Measurements from ENCODE around the gene TPSD1. TPM values are rescaled to one million over a fixed set of nuclear protein-coding genes. Genes with fewer than 3 reads are reported as not detected.

The TPSD1 gene
- total RNA-seq, 1 donor from 2014 or later: 0.51 TPM

GRCh38 chr16:1299012-1299867 is 43.4 kb downstream of the TPSD1 start:
- DNase-seq: no peak

- no peak for DNase-seq
These were observed 44.0 kb downstream of the TPSD1 start for GRCh38 chr16:1299868-1300203.

GRCh38 chr16:1300664-1301476 is 45.0 kb downstream of the TPSD1 start:
- peak; percentile 46 for DNase-seq

- no peak for DNase-seq
These were observed 45.7 kb downstream of the TPSD1 start for GRCh38 chr16:1301562-1301961.

- DNase-seq: no peak
These were observed 50.0 kb downstream of the TPSD1 start for GRCh38 chr16:1305823-1306222.

GRCh38 chr16:1306334-1306733 is 50.5 kb downstream of the TPSD1 start:
- DNase-seq: no peak

GRCh38 chr16:1308036-1308976 is 52.4 kb downstream of the TPSD1 start:
- no peak for DNase-seq

Other genes with a start within 250 kb of the TPSD1 start
- 0.72 TPM for gene SSTR5, start 183.3 kb upstream of the TPSD1 start, total RNA-seq
- gene C1QTNF8, start 159.8 kb upstream of the TPSD1 start, total RNA-seq: not detected
- gene CACNA1H, start 103.0 kb upstream of the TPSD1 start, total RNA-seq: 40.3 TPM
- gene TPSG1, start 30.8 kb upstream of the TPSD1 start, total RNA-seq: not detected
- gene TPSB2, start 25.9 kb upstream of the TPSD1 start, total RNA-seq: 5.8 TPM
- 4.5 TPM for gene TPSAB1, start 15.4 kb upstream of the TPSD1 start, total RNA-seq
- 50.9 TPM for gene UBE2I, start 53.6 kb downstream of the TPSD1 start, total RNA-seq
- 2.4 TPM for gene BAIAP3, start 77.6 kb downstream of the TPSD1 start, total RNA-seq
- gene TSR3, start 95.8 kb downstream of the TPSD1 start, total RNA-seq: 49.6 TPM
- gene GNPTG, start 95.9 kb downstream of the TPSD1 start, total RNA-seq: 31.7 TPM
- gene UNKL, start 158.6 kb downstream of the TPSD1 start, total RNA-seq: 11.5 TPM
- gene UQCC4, start 164.7 kb downstream of the TPSD1 start, total RNA-seq: 8.6 TPM
- not detected for gene PERCC1, start 175.0 kb downstream of the TPSD1 start, total RNA-seq
- 0.51 TPM for gene CCDC154, start 188.5 kb downstream of the TPSD1 start, total RNA-seq
- 29.5 TPM for gene CLCN7, start 219.0 kb downstream of the TPSD1 start, total RNA-seq
- gene PTX4, start 232.9 kb downstream of the TPSD1 start, total RNA-seq: 1.5 TPM
- 25.2 TPM for gene TELO2, start 237.3 kb downstream of the TPSD1 start, total RNA-seq